AG10803 (cell line): Measurements from ENCODE around the gene SMPX.
A peak's percentile ranks its signal among the peaks of the same experiment; 100 is the strongest.

Source experiments
- DNase-seq: peaks from one replicate; pipeline ENCODE4 v3.0.0; 2010; ENCODE audit warnings: low read depth
- H3K4me3 ChIP-seq: 2 replicates; pipeline ENCODE4 v1.5.1; 2011; ENCODE audit warnings: mild to moderate bottlenecking, low read length, control low read depth
- TF ChIP-seq, protein P1 (sequence below): conservative IDR thresholded peaks from 2 replicates; pipeline ENCODE4 v1.5.1; 2011; ENCODE audit warnings: mild to moderate bottlenecking, low read length, control low read depth, inconsistent platforms

The SMPX gene

GRCh38 chrX:21728276-21728968 is 29.5 kb downstream of the SMPX start:
- TF ChIP-seq, protein P1, sequence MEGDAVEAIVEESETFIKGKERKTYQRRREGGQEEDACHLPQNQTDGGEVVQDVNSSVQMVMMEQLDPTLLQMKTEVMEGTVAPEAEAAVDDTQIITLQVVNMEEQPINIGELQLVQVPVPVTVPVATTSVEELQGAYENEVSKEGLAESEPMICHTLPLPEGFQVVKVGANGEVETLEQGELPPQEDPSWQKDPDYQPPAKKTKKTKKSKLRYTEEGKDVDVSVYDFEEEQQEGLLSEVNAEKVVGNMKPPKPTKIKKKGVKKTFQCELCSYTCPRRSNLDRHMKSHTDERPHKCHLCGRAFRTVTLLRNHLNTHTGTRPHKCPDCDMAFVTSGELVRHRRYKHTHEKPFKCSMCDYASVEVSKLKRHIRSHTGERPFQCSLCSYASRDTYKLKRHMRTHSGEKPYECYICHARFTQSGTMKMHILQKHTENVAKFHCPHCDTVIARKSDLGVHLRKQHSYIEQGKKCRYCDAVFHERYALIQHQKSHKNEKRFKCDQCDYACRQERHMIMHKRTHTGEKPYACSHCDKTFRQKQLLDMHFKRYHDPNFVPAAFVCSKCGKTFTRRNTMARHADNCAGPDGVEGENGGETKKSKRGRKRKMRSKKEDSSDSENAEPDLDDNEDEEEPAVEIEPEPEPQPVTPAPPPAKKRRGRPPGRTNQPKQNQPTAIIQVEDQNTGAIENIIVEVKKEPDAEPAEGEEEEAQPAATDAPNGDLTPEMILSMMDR, result no peak
- H3K4me3 ChIP-seq, result no peak overlapping the region
- DNase-seq, result no peak

DNA sequence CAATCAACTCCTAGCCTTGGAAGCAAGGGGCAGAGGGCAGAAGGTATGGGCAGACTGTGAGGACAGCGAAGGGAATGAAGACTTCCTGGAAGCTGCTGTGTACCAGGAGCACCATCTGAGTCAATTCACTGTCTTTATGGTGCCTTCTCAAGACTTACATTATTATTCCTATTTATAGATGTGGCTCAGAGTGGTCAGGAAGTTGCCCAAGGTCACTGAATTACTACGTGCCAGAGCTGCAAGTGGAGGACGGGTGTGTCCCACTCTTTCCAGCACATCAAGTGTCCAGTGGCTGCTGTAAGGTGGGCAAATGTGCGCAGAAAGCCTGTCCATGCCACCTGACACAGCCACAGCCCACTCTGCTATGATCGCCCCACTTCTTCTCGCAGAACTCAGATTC is 32.0 kb downstream of the SMPX start:
- H3K4me3 ChIP-seq, result no peak overlapping the region
- DNase-seq, result no peak
- TF ChIP-seq, protein P1, result no peak

GRCh38 chrX:21725496-21725895 is 32.4 kb downstream of the SMPX start:
- TF ChIP-seq, protein P1, result peak; percentile 53
- DNase-seq, result peak; percentile 45
- H3K4me3 ChIP-seq, result no peak overlapping the region

DNA sequence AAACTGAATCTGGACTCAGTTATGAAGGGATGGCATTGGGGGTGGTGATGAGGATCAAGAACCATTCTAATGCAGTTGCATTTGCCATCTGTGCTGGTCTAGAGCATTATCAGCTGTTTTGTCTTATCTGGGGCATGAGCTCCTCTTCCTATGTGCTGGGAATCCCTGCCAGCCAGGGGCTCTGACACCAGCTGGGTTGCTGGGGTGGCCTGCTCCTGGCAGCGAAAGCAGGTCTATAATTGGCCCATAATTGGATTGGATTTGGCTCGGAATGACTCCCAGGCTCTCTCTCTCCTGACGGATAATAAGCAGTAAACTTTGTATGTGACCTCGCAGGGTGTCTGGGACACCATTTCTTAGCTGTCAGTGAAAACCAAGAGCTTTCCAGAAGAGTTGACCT is 34.1 kb downstream of the SMPX start:
- DNase-seq, result no peak
- TF ChIP-seq, protein P1, result no peak
- H3K4me3 ChIP-seq, result no peak overlapping the region

GRCh38 chrX:21723084-21723483 is 34.8 kb downstream of the SMPX start:
- TF ChIP-seq, protein P1, result no peak
- H3K4me3 ChIP-seq, result no peak overlapping the region
- peak; percentile 35 for DNase-seq

- peak; percentile 32 for DNase-seq
- TF ChIP-seq, protein P1, result no peak
- no peak overlapping the region for H3K4me3 ChIP-seq
Measured at GRCh38 chrX:21721195-21721594, 36.7 kb downstream of the SMPX start.

GRCh38 chrX:21718575-21718974 is 39.3 kb downstream of the SMPX start:
- DNase-seq, result no peak
- H3K4me3 ChIP-seq, result no peak overlapping the region
- TF ChIP-seq, protein P1, result no peak
